OCI-LY1 (cell line): Measurements from ENCODE around the gene HOXA7.

Experiments used
- H2AFZ ChIP-seq: fragments of 200-600 bp; sonication (generic), shearing (Covaris generic); 2 replicates; pipeline ENCODE4 v1.6.0; 2014; ENCODE audit warnings: antibody characterized with exemption, mild to moderate bottlenecking, low read length
- H3F3A ChIP-seq: fragments of 200-600 bp; sonication (generic), shearing (Covaris generic); 2 replicates; pipeline ENCODE4 v1.6.0; 2014; ENCODE audit warnings: mild to moderate bottlenecking, antibody characterized with exemption, low read length, moderate library complexity; ENCODE audit not compliant: insufficient read depth
- H3K27ac ChIP-seq: fragments of 200-600 bp; sonication (generic); 2 replicates; pipeline ENCODE4 v1.5.1; 2014; ENCODE audit warnings: low read length, mixed run types, mild to moderate bottlenecking, low read depth; ENCODE audit not compliant: poor library complexity, severe bottlenecking
- H3K27me3 ChIP-seq: fragments of 200-600 bp; sonication (generic); 2 replicates; pipeline ENCODE4 v1.6.0; 2014; ENCODE audit warnings: antibody characterized with exemption, mild to moderate bottlenecking, low read length, moderate library complexity; ENCODE audit not compliant: insufficient read depth
- H3K36me3 ChIP-seq: fragments of 200-600 bp; sonication (generic); 2 replicates; pipeline ENCODE4 v1.6.1; 2014; ENCODE audit warnings: mild to moderate bottlenecking, antibody characterized with exemption, low read length, moderate library complexity, mixed read lengths; ENCODE audit not compliant: insufficient read depth
- H3K4me1 ChIP-seq: fragments of 200-600 bp; sonication (generic); 2 replicates; pipeline ENCODE4 v1.5.1; 2014; ENCODE audit warnings: mild to moderate bottlenecking, low read length, moderate library complexity; ENCODE audit not compliant: insufficient read depth, severe bottlenecking
- H3K4me2 ChIP-seq: fragments of 200-600 bp; sonication (generic), shearing (Covaris generic); 2 replicates; pipeline ENCODE4 v1.6.1; 2014; ENCODE audit warnings: low read length
- H3K4me3 ChIP-seq: fragments of 200-600 bp; sonication (generic); 2 replicates; pipeline ENCODE4 v1.5.1; 2014; ENCODE audit warnings: low read length, low read depth, mild to moderate bottlenecking, mixed read lengths; ENCODE audit not compliant: poor library complexity, severe bottlenecking
- H3K79me2 ChIP-seq: fragments of 200-600 bp; shearing (Covaris generic); 2 replicates; pipeline ENCODE4 v1.6.1; 2016; ENCODE audit warnings: mixed run types, low read length, mixed read lengths; ENCODE audit not compliant: insufficient read depth
- H3K9ac ChIP-seq: fragments of 200-600 bp; sonication (generic), shearing (Covaris generic); 2 replicates; pipeline ENCODE4 v1.6.1; 2014; ENCODE audit warnings: mild to moderate bottlenecking, low read length, mixed read lengths
- H3K9me2 ChIP-seq: fragments of 200-600 bp; sonication (generic), shearing (Covaris generic); 2 replicates; pipeline ENCODE4 v1.6.1; 2014; ENCODE audit warnings: low read depth, mild to moderate bottlenecking, low read length, mixed read lengths
- H3K9me3 ChIP-seq: fragments of 200-600 bp; shearing (Covaris generic); 2 replicates; pipeline ENCODE4 v1.6.1; 2014; ENCODE audit warnings: low read length, mixed read lengths
- H4K20me1 ChIP-seq: fragments of 200-600 bp; sonication (generic), shearing (Covaris generic); 2 replicates; pipeline ENCODE4 v1.6.0; 2016; ENCODE audit warnings: mild to moderate bottlenecking, low read length; ENCODE audit not compliant: insufficient read depth
- CTCF ChIP-seq: fragments of 200-600 bp; sonication (generic), shearing (Covaris generic); IDR thresholded peaks from 2 replicates; pipeline ENCODE4 v1.5.1; 2017; ENCODE audit warnings: mild to moderate bottlenecking, antibody characterized with exemption, low read length, moderate library complexity, mixed read lengths
- EZH2 ChIP-seq: fragments of 200-600 bp; sonication (generic), shearing (Covaris generic); IDR thresholded peaks from 2 replicates; pipeline ENCODE4 v1.8.0; 2017; ENCODE audit warnings: borderline replicate concordance, mixed run types, mild to moderate bottlenecking, antibody characterized with exemption, low read length, moderate library complexity, mixed read lengths

HOXA7 gene

GRCh38 chr7:27140126-27140857, 16.2 kb downstream of the HOXA7 start:
- H4K20me1 ChIP-seq: no peaks in the 10 kb centered on the region
- no peaks in the 10 kb centered on the region for H3K9me2 ChIP-seq
- no peak overlapping the region for H3K27ac ChIP-seq
- H3K4me1 ChIP-seq: peaks cover 20% of the 10 kb centered on the region
- H2AFZ ChIP-seq: no peak overlapping the region
- no peak overlapping the region for H3K4me2 ChIP-seq
- no peaks in the 10 kb centered on the region; the same call in 1 of the 2 replicates for H3K27me3 ChIP-seq
- H3K9me3 ChIP-seq: no peaks in the 10 kb centered on the region
- H3K79me2 ChIP-seq: no peaks in the 10 kb centered on the region
- H3F3A ChIP-seq: no peaks in the 10 kb centered on the region
- H3K4me3 ChIP-seq: no peak overlapping the region
- no peak for TF ChIP-seq CTCF
- TF ChIP-seq EZH2: no peak
- H3K9ac ChIP-seq: no peak overlapping the region
- H3K36me3 ChIP-seq: no peaks in the 10 kb centered on the region

GRCh38 chr7:27139334-27140125, 16.9 kb downstream of the HOXA7 start:
- no peak overlapping the region for H3K27ac ChIP-seq
- no peaks in the 10 kb centered on the region for H3K27me3 ChIP-seq
- H3K4me3 ChIP-seq: no peak overlapping the region
- no peaks in the 10 kb centered on the region for H3K9me3 ChIP-seq
- no peak overlapping the region for H2AFZ ChIP-seq
- H3K36me3 ChIP-seq: no peaks in the 10 kb centered on the region
- H3K4me1 ChIP-seq: peaks cover 17% of the 10 kb centered on the region
- H3K4me2 ChIP-seq: no peak overlapping the region
- no peaks in the 10 kb centered on the region for H3K79me2 ChIP-seq
- H3K9me2 ChIP-seq: no peaks in the 10 kb centered on the region
- no peak for TF ChIP-seq CTCF
- no peak for TF ChIP-seq EZH2
- H4K20me1 ChIP-seq: no peaks in the 10 kb centered on the region
- H3K9ac ChIP-seq: no peak overlapping the region
- no peaks in the 10 kb centered on the region for H3F3A ChIP-seq

- Histone ChIP-seq H4K20me1 (no peaks in the 10 kb centered on the region), H3K79me2 (no peaks in the 10 kb centered on the region), H3K4me2 (no peak overlapping the region), H3K9me2 (no peaks in the 10 kb centered on the region), H3K9me3 (no peaks in the 10 kb centered on the region), H3K4me1 (peaks cover 11% of the 10 kb centered on the region), H3K36me3 (no peaks in the 10 kb centered on the region), H3K27me3 (no peaks in the 10 kb centered on the region), H2AFZ (no peak overlapping the region), H3K4me3 (no peak overlapping the region), H3K9ac (no peak overlapping the region), H3F3A (no peaks in the 10 kb centered on the region), H3K27ac (no peak overlapping the region)
- TF ChIP-seq CTCF: no peak
- no peak for TF ChIP-seq EZH2
Observed at GRCh38 chr7:27138985-27139333, 17.5 kb downstream of the HOXA7 start.
